ENCODE data around the gene KRT16. TPM values are rescaled to one million over a fixed set of nuclear protein-coding genes. Genes with fewer than 3 reads are reported as not detected.
A peak's percentile ranks its signal among the peaks of the same experiment; 100 is the strongest.

KRT16 gene
- total and polyA plus RNA-seq, 2 donors (not counting 1 experiment from before 2014, with no cell fraction given): not detected

DNA sequence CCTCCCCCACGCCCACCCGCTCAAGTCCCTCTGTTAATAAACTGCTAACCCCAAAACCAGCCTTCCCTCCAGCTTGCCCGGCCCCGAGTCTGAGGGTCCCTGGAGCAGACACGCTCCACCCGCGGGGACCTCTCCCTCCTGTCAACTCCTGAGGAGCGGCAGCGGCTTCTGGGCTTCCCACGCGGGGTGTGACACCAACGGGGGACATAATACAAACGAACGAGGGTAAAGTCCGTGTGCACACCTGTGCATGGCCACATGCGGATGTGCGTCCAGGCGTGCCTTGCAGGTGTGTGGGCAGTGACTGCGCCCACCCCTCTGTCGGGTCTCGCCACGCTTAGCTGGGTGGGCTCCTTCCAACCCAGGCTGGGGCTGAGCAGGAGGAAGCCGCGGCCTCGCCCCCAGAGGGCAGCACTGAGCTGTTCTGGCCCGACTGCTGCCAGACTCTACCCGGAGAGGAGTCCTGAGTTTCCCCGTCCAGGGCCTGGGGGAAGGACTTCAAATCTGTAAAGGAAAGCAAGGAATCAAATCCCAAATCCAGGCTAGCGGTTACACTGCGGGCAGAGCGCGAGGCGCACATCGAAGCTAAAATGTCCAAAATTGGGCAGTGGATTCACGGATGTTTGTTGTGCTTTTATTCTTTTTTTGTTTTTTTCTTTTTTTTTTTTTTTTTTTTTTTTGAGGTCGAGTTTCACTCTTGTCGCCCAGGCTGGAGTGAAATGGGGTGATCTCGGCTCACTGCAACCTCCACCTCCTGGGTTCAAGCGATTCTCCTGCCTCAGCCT is 36.0 kb upstream of the KRT16 start:
- H3K9ac ChIP-seq (ENCODE audit: low read length): peak overlapping the region; percentile 64

More for the DNA sequence above, 36.0 kb upstream of the KRT16 start:
- peak overlapping the region; percentile 23 to 74 (median 55) for H3K4me3 ChIP-seq (ENCODE audit: control extremely low read depth in 1 of 5, extremely low read depth in 1 of 5, insufficient read depth in 1 of 5, low read depth in 2 of 5, low read length in 4 of 5)
- peaks cover 9 to 18% of the 10 kb centered on the region in 2 donors for H3K4me1 ChIP-seq (ENCODE audit: control insufficient read depth in 2 of 2, insufficient read depth in 2 of 2, low read length in 2 of 2)
- intact Hi-C loops (cut with micrococcal nuclease): loop anchor here (1.0 to 5.0 kb wide), 6 partner anchors 18 to 1026 kb away; no protein-coding TSS in a partner anchor
- H3K27ac ChIP-seq (ENCODE audit: low read length in 2 of 2): peak overlapping the region in 1 of 2 donors; percentile 17
- CTCF ChIA-PET: interaction anchor here (0.6 to 11.9 kb wide), 55 partner anchors 9 to 1578 kb away, joined by 3 to 438 read pairs (median 4); partner anchors contain the start of genes EIF1 and KRT36
- ATAC-seq (ENCODE audit: low read depth) (peak; percentile 92), DNase-seq (peak; percentile 90)
- H2AFZ ChIP-seq (ENCODE audit: insufficient read depth, low read depth, low read length, poor library complexity, severe bottlenecking): peak overlapping the region; percentile 91
- peak overlapping the region; percentile 95 for H3K4me2 ChIP-seq (replicated peaks; ENCODE audit: low read depth, low read length, poor library complexity, severe bottlenecking)
- Mint-ChIP-seq H3K27ac (peak overlapping the region; percentile 51), H3K4me1 (peaks cover 12% of the 10 kb centered on the region), H3K9me3 (ENCODE audit: insufficient read depth) (no peaks in the 10 kb centered on the region), H3K27me3 (no peaks in the 10 kb centered on the region), H3K4me3 (peak overlapping the region; percentile 60)
- no peaks in the 10 kb centered on the region for H3K9me3 ChIP-seq (ENCODE audit: control extremely low read depth in 1 of 3, control insufficient read depth in 2 of 3, insufficient read depth in 1 of 3, low read length in 2 of 3)
- no peaks in the 10 kb centered on the region for H3K79me2 ChIP-seq (ENCODE audit: control insufficient read depth, insufficient read depth, low read length)
- TF ChIP-seq CTCF (IDR thresholded peaks at IDR 0.05) (peak; percentile 74), EZH2 (IDR thresholded peaks at IDR 0.05; ENCODE audit: borderline replicate concordance, insufficient read depth, low read depth, low read length, poor library complexity, severe bottlenecking) (no peak)
- no peaks in the 10 kb centered on the region for H3K36me3 ChIP-seq (replicated peaks in 1 of 2; ENCODE audit: control extremely low read depth in 1 of 2, control insufficient read depth in 1 of 2, extremely low read depth in 1 of 2, insufficient read depth in 2 of 2, low read length in 1 of 2)
- H4K20me1 ChIP-seq (ENCODE audit: control insufficient read depth, insufficient read depth, low read length, poor library complexity, severe bottlenecking): no peaks in the 10 kb centered on the region
- 1% methylated on average over 29 of the region's 39 CpGs for WGBS (ENCODE audit: insufficient coverage)
- POLR2A ChIA-PET: interaction anchor here (0.7 to 1.6 kb wide), 5 partner anchors 14 to 316 kb away, joined by 3 to 13 read pairs (median 6); no protein-coding TSS in a partner anchor
- H3K27me3 ChIP-seq (replicated peaks in 1 of 4; ENCODE audit: control extremely low read depth in 1 of 4, control insufficient read depth in 3 of 4, insufficient read depth in 4 of 4, low read length in 3 of 4): peaks cover 0 to 5% (median 1%) of the 10 kb centered on the region in 4 experiments

All from B cell (primary cell).